SK-N-MC (cell line): ENCODE data around the gene CELA2B.

ENCODE experiments used
- EZH2 ChIP-seq: fragments of 200-600 bp; sonication (generic); IDR thresholded peaks from one replicate; pipeline ENCODE4 v1.6.1; 2017; ENCODE audit warnings: antibody characterized with exemption
- POLR2AphosphoS5 ChIP-seq: IDR thresholded peaks from 2 replicates; pipeline ENCODE4 v1.6.1; 2012; ENCODE audit warnings: mild to moderate bottlenecking, low read depth, low read length, borderline replicate concordance

DNA sequence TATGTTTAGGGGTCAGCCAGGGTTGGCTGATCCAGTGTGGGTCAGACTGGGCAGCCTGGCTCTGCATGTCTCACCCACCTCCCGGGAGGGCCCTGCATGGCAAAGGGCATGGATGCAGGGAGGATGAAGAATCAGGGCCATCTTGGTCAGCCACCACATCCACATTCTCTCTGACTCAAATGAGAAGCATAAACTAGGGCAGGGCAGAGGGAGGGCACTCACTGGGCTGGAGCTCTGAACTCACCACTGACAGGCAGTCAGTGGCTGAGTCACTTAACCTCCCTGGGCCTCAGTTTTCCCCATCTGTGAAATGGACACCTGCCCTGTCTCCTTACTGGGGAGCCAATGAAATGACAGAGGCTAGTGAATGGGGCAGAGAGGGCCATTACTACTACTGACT lies 23.7 kb upstream of the CELA2B start:
- no peak for TF ChIP-seq POLR2AphosphoS5
- TF ChIP-seq EZH2, result no peak
